Activated CD8-positive, alpha-beta T cell treated with anti-CD3 and anti-CD28 coated beads for 36 hours (primary cell): ENCODE measurements around the gene RAI1. TPM values are rescaled to one million over a fixed set of nuclear protein-coding genes. Genes with fewer than 3 reads are reported as not detected.

ENCODE experiments used
- ATAC-seq: fragments of 200-7000 bp; cut with Tn5 transposase; one replicate; pipeline ENCODE4 v1.10.0; 2021; ENCODE audit warnings: mild to moderate bottlenecking, moderate library complexity
- CTCF ChIA-PET: fragments of 350-600 bp; sonication (Branson Sonifier 250); formaldehyde crosslinking; loops from one replicate; lab custom pipeline; 2021; ENCODE audit warnings: antibody characterized with exemption; lab: Charles Lee
- POLR2A ChIA-PET: fragments of 350-600 bp; sonication (Branson Sonifier 250); formaldehyde crosslinking; loops from one replicate; lab custom pipeline; 2021; ENCODE audit warnings: antibody characterized with exemption; lab: Charles Lee
- DNase-seq: peaks from one replicate; pipeline ENCODE4 v3.0.0-alpha.2; 2020
- H3K27ac Mint-ChIP-seq: one replicate; pipeline ENCODE4 v1.8.0; 2021; ENCODE audit warnings: mild to moderate bottlenecking, mixed read lengths
- H3K27me3 Mint-ChIP-seq: one replicate; pipeline ENCODE4 v1.8.0; 2021; ENCODE audit warnings: mixed read lengths
- H3K36me3 Mint-ChIP-seq: one replicate; pipeline ENCODE4 v1.8.0; 2021; ENCODE audit warnings: low read depth, mixed read lengths
- H3K4me1 Mint-ChIP-seq: one replicate; pipeline ENCODE4 v1.8.0; 2021; ENCODE audit warnings: low read depth, mixed read lengths
- H3K4me3 Mint-ChIP-seq: one replicate; pipeline ENCODE4 v1.8.0; 2021; ENCODE audit warnings: mild to moderate bottlenecking, moderate library complexity, mixed read lengths
- H3K9me3 Mint-ChIP-seq: one replicate; pipeline ENCODE4 v1.8.0; 2021; ENCODE audit warnings: mixed read lengths
- CTCF ChIP-seq: fragments of 200-600 bp; IDR thresholded peaks from one replicate; pipeline ENCODE4 v1.8.0; 2022; ENCODE audit warnings: antibody characterized with exemption, mild to moderate bottlenecking
- intact Hi-C: fragments of 100-400 bp; cut with micrococcal nuclease; formaldehyde crosslinking; loops from one replicate; pipeline ENCODE4 v1.10.0; 2022
- total RNA-seq, 2 experiments: library from RNA; stranded (reverse); gene quantifications; one replicate each; pipeline ENCODE4 v1.2.3, GENCODE V29; 2021

Gene RAI1
- total RNA-seq, 2 experiments from 2014 or later, result 18.1 to 20.3 TPM

- no peak overlapping the region for H3K27ac Mint-ChIP-seq
- CTCF ChIA-PET, result interaction anchor here (1.8 kb wide), 1 partner anchor 10 kb away, joined by 7 read pairs; the partner anchor contains the start of gene SREBF1
Observed at GRCh38 chr17:17846645-17847044, 165.4 kb downstream of the RAI1 start.

GRCh38 chr17:17847118-17847689 lies 165.9 kb downstream of the RAI1 start:
- CTCF ChIA-PET, result interaction anchor here (1.3 to 11.3 kb wide), 4 partner anchors 11 to 34 kb away, joined by 3 to 83 read pairs (median 26); partner anchors contain the start of gene SREBF1
- no peak overlapping the region for H3K4me3 Mint-ChIP-seq
- no peaks in the 10 kb centered on the region for H3K9me3 Mint-ChIP-seq
- peaks cover 53% of the 10 kb centered on the region for H3K4me1 Mint-ChIP-seq
- intact Hi-C loops, result no loop called here
- H3K27ac Mint-ChIP-seq, result peak overlapping the region; percentile 21
- H3K36me3 Mint-ChIP-seq, result peaks cover 1% of the 10 kb centered on the region
- no peak for TF ChIP-seq CTCF
- H3K27me3 Mint-ChIP-seq, result no peaks in the 10 kb centered on the region
- POLR2A ChIA-PET, result interaction anchor here (0.9 to 19.1 kb wide), 3 partner anchors 19 to 165 kb away, joined by 3 to 617 read pairs (median 14); partner anchors contain the start of gene SREBF1
- no peak for DNase-seq
- ATAC-seq, result no peak

More at GRCh38 chr17:17846645-17847044, 165.4 kb downstream of the RAI1 start:
- POLR2A ChIA-PET, result interaction anchor here (19.1 kb wide), 1 partner anchor 18 kb away, joined by 617 read pairs; the partner anchor contains the start of gene SREBF1
- no peak for TF ChIP-seq CTCF
- no peak for ATAC-seq
- no peaks in the 10 kb centered on the region for H3K36me3 Mint-ChIP-seq
- H3K27me3 Mint-ChIP-seq, result no peaks in the 10 kb centered on the region
- intact Hi-C loops, result no loop called here
- H3K4me1 Mint-ChIP-seq, result peaks cover 50% of the 10 kb centered on the region
- no peak for DNase-seq
- no peak overlapping the region for H3K4me3 Mint-ChIP-seq
- no peaks in the 10 kb centered on the region for H3K9me3 Mint-ChIP-seq

- Mint-ChIP-seq H3K27me3 (no peaks in the 10 kb centered on the region), H3K4me1 (peaks cover 56% of the 10 kb centered on the region), H3K4me3 (no peak overlapping the region), H3K27ac (peak overlapping the region; percentile 98), H3K36me3 (peaks cover 1% of the 10 kb centered on the region), H3K9me3 (no peaks in the 10 kb centered on the region)
- no peak for DNase-seq
- ChIA-PET POLR2A (interaction anchor here (0.9 to 19.1 kb wide), 4 partner anchors 19 to 165 kb away, joined by 3 to 617 read pairs (median 10); partner anchors contain the start of gene SREBF1), CTCF (interaction anchor here (1.3 to 11.3 kb wide), 5 partner anchors 11 to 186 kb away, joined by 3 to 83 read pairs (median 4); partner anchors contain the start of gene SREBF1)
- no peak for ATAC-seq
- no peak for TF ChIP-seq CTCF
- intact Hi-C loops, result no loop called here
Observed at GRCh38 chr17:17847726-17848125, 166.5 kb downstream of the RAI1 start.

- Mint-ChIP-seq H3K27ac (peak overlapping the region; percentile 98), H3K27me3 (no peaks in the 10 kb centered on the region), H3K9me3 (no peaks in the 10 kb centered on the region), H3K4me1 (peaks cover 64% of the 10 kb centered on the region), H3K36me3 (peaks cover 1% of the 10 kb centered on the region), H3K4me3 (peak overlapping the region; percentile 58)
- intact Hi-C loops, result no loop called here
- DNase-seq, result no peak
- CTCF ChIA-PET, result interaction anchor here (1.3 to 11.3 kb wide), 6 partner anchors 8 to 185 kb away, joined by 3 to 83 read pairs (median 6); partner anchors contain the start of gene SREBF1
- ATAC-seq, result no peak
- POLR2A ChIA-PET, result interaction anchor here (0.7 to 19.1 kb wide), 8 partner anchors 8 to 225 kb away, joined by 3 to 617 read pairs (median 10); partner anchors contain the start of gene SREBF1
- TF ChIP-seq CTCF, result no peak
Observed at GRCh38 chr17:17848311-17849082, 167.2 kb downstream of the RAI1 start.
